A549 (cell line): Measurements from ENCODE around the gene HBE1.

Experiments used
- CTCF ChIP-seq: fragments of >200 bp; sonication (Bioruptor Twin); formaldehyde crosslinking; IDR thresholded peaks from 3 replicates; pipeline ENCODE4 v1.5.1; 2016
- EP300 ChIP-seq, 2 experiments: fragments of >200 bp; sonication (Bioruptor Twin); formaldehyde crosslinking; IDR thresholded peaks; 2 replicates in 1 of 2; 3 replicates in 1 of 2; pipeline ENCODE4 v1.6.1; 2016 to 2017
- KDM1A ChIP-seq: fragments of 200-600 bp; sonication (generic); IDR thresholded peaks from 2 replicates; pipeline ENCODE4 v1.6.1; 2016; ENCODE audit warnings: low read depth, mild to moderate bottlenecking
- MAX ChIP-seq: IDR thresholded peaks from 2 replicates; pipeline ENCODE4 v1.6.1; 2012
- NR3C1 ChIP-seq: fragments of >200 bp; sonication (Bioruptor Twin); formaldehyde crosslinking; IDR thresholded peaks from 3 replicates; pipeline ENCODE4 v1.6.1; 2017
- POLR2A ChIP-seq: IDR thresholded peaks from 2 replicates; pipeline ENCODE4 v1.6.1; 2012; ENCODE audit warnings: mild to moderate bottlenecking, low read length
- ZNF302 ChIP-seq: fragments of 250-450 bp; sonication (Bioruptor Pico); IDR thresholded peaks from 2 replicates; pipeline ENCODE4 v1.9.0; 2021; ENCODE audit warnings: inconsistent platforms, mild to moderate bottlenecking, moderate library complexity

DNA sequence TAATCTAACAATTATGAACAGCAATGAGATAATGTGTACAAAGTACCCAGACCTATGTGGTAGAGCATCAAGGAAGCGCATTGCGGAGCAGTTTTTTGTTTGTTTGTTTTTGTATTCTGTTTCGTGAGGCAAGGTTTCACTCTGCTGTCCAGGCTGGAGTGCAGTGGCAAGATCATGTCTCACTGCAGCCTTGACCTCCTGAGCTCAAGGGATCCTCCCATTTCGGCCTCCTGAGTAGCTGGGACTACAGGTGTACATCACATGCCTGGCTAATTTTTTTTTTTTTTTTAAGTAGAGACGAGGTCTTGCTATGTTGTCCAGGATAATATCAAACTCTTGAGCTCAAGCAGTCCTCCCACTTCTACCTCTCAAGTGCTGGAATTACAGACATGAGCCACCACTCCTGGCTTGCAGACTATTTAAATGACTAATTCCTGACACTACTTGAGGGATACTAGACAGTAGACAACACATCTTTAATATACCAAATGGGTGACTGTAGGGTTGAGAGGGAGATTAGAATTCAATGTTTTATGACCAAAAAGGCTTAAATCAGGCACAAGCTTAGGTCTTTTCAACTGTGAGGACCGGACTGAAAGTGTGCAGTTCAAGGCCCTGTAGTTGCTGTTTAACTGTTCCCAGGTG lies 19.3 kb upstream of the HBE1 start:
- TF ChIP-seq POLR2A (no peak), EP300 (IDR thresholded peaks at IDR 0.05) (no peak), ZNF302 (CRISPR knock-in tag) (no peak), KDM1A (no peak), MAX (no peak), NR3C1 (no peak), CTCF (no peak)
